Measurements from ENCODE around the gene TEKT5. TPM values are rescaled to one million over a fixed set of nuclear protein-coding genes. Genes with fewer than 3 reads are reported as not detected.

Gene TEKT5
- total RNA-seq, 1 experiment from 2014 or later = not detected

DNA sequence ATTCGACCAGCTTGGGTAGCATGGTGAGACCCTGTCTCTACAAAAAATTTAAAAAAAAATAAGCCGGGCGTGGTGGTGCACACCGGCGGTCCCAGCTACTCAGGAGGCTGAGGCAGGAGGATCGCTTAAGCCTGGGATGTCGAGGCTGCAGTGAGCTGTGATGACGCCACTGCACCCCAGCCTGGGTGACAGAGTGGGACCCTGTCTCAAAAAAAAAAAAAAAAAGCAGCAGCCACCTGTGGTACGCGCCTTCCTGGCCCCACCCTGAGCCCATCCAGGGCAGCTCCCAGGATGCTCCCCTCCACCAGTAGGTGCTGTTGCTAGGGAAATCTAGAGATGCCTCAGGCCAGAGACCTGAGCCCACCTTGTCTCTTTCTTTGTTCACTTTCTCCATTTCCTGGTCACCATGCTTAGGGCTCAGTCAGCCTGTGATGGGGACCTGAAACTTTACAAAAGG lies 47.4 kb downstream of the TEKT5 start:
- ChIA-PET CTCF (no interaction called here), POLR2A (ENCODE audit: unreplicated experiment) (no interaction called here)
- no peaks in the 10 kb centered on the region for H4K20me1 ChIP-seq (ENCODE audit: insufficient read depth)
- no peak for TF ChIP-seq CTCF (conservative IDR thresholded peaks at IDR 0.05)
- TF ChIP-seq EZH2 (IDR thresholded peaks at IDR 0.05; ENCODE audit: low read depth) = no peak
- no peaks in the 10 kb centered on the region for H3K9me2 ChIP-seq (ENCODE audit: insufficient read depth)
- no peaks in the 10 kb centered on the region for H3K79me2 ChIP-seq (ENCODE audit: low read depth)
- H3K4me3 ChIP-seq = no peak overlapping the region
- intact Hi-C loops (cut with micrococcal nuclease; ENCODE audit: unreplicated experiment) = no loop called here
- BruUV-seq (replicated peaks) = no TSS peak
- H2AFZ ChIP-seq = no peak overlapping the region
- H3K4me2 ChIP-seq = no peak overlapping the region
- no peaks in the 10 kb centered on the region for H3K27me3 ChIP-seq (ENCODE audit: insufficient read depth, low read depth)
- H3K27ac ChIP-seq = no peak overlapping the region
- DNase-seq = no peak
- no peaks in the 10 kb centered on the region for H3K36me3 ChIP-seq (ENCODE audit: low read depth)
- no peaks in the 10 kb centered on the region for H3F3A ChIP-seq (ENCODE audit: insufficient read depth, low read depth)
- H3K9me3 ChIP-seq (ENCODE audit: insufficient read depth, low read depth) = no peaks in the 10 kb centered on the region
- no peaks in the 10 kb centered on the region; the same call in 1 of the 2 replicates for H3K4me1 ChIP-seq (replicated peaks; ENCODE audit: insufficient read depth)

- no peak overlapping the region for H3K4me2 ChIP-seq
Measured at GRCh38 chr16:10646581-10647263, 48.0 kb downstream of the TEKT5 start.

GRCh38 chr16:10646228-10646580 lies 48.5 kb downstream of the TEKT5 start:
- no peaks in the 10 kb centered on the region for H3K9me2 ChIP-seq (ENCODE audit: insufficient read depth)
- H3F3A ChIP-seq (ENCODE audit: insufficient read depth, low read depth) = no peaks in the 10 kb centered on the region
- no peaks in the 10 kb centered on the region for H3K4me1 ChIP-seq (replicated peaks; ENCODE audit: insufficient read depth)
- no peaks in the 10 kb centered on the region for H3K79me2 ChIP-seq (ENCODE audit: low read depth)
- TF ChIP-seq EZH2 (IDR thresholded peaks at IDR 0.05; ENCODE audit: low read depth) (no peak), CTCF (conservative IDR thresholded peaks at IDR 0.05) (no peak)
- H3K36me3 ChIP-seq (ENCODE audit: low read depth) = no peaks in the 10 kb centered on the region
- no peaks in the 10 kb centered on the region for H3K9me3 ChIP-seq (ENCODE audit: insufficient read depth, low read depth)
- DNase-seq = no peak
- no TSS peak for BruUV-seq (replicated peaks)
- ChIA-PET POLR2A (ENCODE audit: unreplicated experiment) (interaction anchor here (0.9 kb wide), 1 partner anchor 29 kb away, joined by 12 read pairs; no protein-coding TSS in a partner anchor), CTCF (no interaction called here)
- H3K27me3 ChIP-seq (ENCODE audit: insufficient read depth, low read depth) = no peaks in the 10 kb centered on the region
- intact Hi-C loops (cut with micrococcal nuclease; ENCODE audit: unreplicated experiment) = no loop called here
- H2AFZ ChIP-seq = no peak overlapping the region
- no peaks in the 10 kb centered on the region for H4K20me1 ChIP-seq (ENCODE audit: insufficient read depth)
- H3K4me3 ChIP-seq = no peak overlapping the region
- H3K4me2 ChIP-seq = no peak overlapping the region
- H3K27ac ChIP-seq = no peak overlapping the region

More at GRCh38 chr16:10646581-10647263, 48.0 kb downstream of the TEKT5 start:
- H3K4me3 ChIP-seq = no peak overlapping the region
- H3K27me3 ChIP-seq (ENCODE audit: insufficient read depth, low read depth) = no peaks in the 10 kb centered on the region
- H3K27ac ChIP-seq = no peak overlapping the region
- intact Hi-C loops (cut with micrococcal nuclease; ENCODE audit: unreplicated experiment) = no loop called here
- no peaks in the 10 kb centered on the region for H4K20me1 ChIP-seq (ENCODE audit: insufficient read depth)
- H3K9me3 ChIP-seq (ENCODE audit: insufficient read depth, low read depth) = no peaks in the 10 kb centered on the region
- no peaks in the 10 kb centered on the region for H3K9me2 ChIP-seq (ENCODE audit: insufficient read depth)
- ChIA-PET POLR2A (ENCODE audit: unreplicated experiment) (interaction anchor here (0.9 kb wide), 1 partner anchor 29 kb away, joined by 12 read pairs; no protein-coding TSS in a partner anchor), CTCF (no interaction called here)
- TF ChIP-seq CTCF (conservative IDR thresholded peaks at IDR 0.05) (no peak), EZH2 (IDR thresholded peaks at IDR 0.05; ENCODE audit: low read depth) (no peak)
- H3F3A ChIP-seq (ENCODE audit: insufficient read depth, low read depth) = no peaks in the 10 kb centered on the region
- no peaks in the 10 kb centered on the region for H3K36me3 ChIP-seq (ENCODE audit: low read depth)
- DNase-seq = no peak
- H2AFZ ChIP-seq = no peak overlapping the region
- H3K4me1 ChIP-seq (replicated peaks; ENCODE audit: insufficient read depth) = no peaks in the 10 kb centered on the region
- BruUV-seq (replicated peaks) = no TSS peak
- no peaks in the 10 kb centered on the region for H3K79me2 ChIP-seq (ENCODE audit: low read depth)

All from PC-9 (cell line).